ENCODE measurements around the gene MAGIX. TPM values are rescaled to one million over a fixed set of nuclear protein-coding genes. Genes with fewer than 3 reads are reported as not detected.

The MAGIX gene
- total RNA-seq, 4 donors from 2014 or later: 0.77 to 12.4 (median 5.2) TPM

DNA sequence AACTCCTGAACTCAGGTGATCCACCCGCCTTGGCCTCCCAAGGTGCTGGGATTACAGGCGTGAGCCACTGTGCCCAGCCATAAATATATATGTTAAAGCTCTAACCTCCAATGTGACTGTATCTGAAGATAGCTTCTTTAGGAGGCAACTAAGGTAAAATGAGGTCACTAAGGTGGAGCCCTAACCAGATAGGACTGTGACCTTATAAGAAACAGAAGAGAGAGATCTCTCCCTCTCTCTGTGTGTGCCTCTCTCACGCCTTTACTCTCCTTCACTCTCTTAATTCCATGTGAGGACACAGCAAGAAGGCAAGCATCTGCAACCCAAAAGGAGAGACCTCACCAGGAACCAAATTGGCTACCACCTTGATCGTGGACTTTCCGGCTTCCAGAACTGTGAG is 926 bp upstream of the MAGIX start:
- Histone ChIP-seq H3K27me3 (no peaks in the 10 kb centered on the region), H3K4me1 (no peaks in the 10 kb centered on the region), H3K36me3 (no peaks in the 10 kb centered on the region), H3K4me3 (no peak overlapping the region), H3K9me3 (no peaks in the 10 kb centered on the region), H3K27ac (no peak overlapping the region)
- TF ChIP-seq, protein P1, sequence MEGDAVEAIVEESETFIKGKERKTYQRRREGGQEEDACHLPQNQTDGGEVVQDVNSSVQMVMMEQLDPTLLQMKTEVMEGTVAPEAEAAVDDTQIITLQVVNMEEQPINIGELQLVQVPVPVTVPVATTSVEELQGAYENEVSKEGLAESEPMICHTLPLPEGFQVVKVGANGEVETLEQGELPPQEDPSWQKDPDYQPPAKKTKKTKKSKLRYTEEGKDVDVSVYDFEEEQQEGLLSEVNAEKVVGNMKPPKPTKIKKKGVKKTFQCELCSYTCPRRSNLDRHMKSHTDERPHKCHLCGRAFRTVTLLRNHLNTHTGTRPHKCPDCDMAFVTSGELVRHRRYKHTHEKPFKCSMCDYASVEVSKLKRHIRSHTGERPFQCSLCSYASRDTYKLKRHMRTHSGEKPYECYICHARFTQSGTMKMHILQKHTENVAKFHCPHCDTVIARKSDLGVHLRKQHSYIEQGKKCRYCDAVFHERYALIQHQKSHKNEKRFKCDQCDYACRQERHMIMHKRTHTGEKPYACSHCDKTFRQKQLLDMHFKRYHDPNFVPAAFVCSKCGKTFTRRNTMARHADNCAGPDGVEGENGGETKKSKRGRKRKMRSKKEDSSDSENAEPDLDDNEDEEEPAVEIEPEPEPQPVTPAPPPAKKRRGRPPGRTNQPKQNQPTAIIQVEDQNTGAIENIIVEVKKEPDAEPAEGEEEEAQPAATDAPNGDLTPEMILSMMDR (IDR thresholded peaks at IDR 0.05): no peak
- no peak for TF ChIP-seq POLR2A (IDR thresholded peaks at IDR 0.05)
- no peak for DNase-seq
- intact Hi-C loops (cut with DNase I; ENCODE audit: low total_unique reads): no loop called here

DNA sequence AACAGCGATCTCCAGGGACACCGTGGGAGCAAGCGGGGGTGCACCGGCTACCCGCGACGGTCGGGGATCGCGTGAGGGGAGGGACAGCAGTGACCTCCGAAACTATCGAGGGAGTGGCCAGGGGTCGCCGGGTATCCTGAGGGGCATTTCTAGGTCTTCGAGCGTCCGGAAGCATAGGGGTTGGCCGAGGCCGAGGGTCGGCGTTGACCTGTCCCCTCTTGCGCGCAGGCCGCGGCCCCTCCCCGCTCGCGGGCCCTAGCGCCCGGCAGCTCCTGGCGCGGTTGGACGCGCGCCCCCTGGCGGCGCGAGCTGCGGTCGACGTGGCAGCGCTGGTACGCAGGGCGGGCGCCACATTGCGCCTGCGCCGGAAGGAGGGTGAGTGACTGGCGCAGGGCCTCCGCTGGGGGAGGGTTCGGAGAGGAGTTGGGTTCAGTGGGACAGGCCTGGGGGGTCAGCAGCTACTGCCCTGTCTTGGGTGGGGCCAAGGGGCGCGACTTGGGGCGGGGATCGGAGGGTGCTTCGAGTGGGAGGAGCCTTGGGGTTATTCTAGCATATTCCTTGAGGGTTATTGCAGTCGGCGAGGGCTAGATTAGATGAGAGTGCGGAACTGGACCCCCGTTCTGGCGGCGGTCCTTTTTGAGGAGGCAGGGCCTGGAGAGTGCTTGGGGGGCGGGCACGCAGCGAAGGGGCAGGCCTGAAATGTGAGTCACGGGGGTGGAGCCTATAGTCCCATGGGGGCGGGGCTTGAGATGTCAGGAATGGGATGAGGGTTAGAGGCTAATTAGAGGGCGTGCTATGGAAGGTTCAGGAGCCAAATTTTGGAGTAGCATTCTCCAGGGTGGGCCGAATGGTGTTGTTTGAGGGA is 1.2 kb downstream of the MAGIX start:
- no peaks in the 10 kb centered on the region for H3K27me3 ChIP-seq
- intact Hi-C loops (cut with DNase I; ENCODE audit: low total_unique reads): no loop called here
- peak; percentile 25 to 76 for TF ChIP-seq POLR2A (IDR thresholded peaks at IDR 0.05)
- TF ChIP-seq, protein P1 (IDR thresholded peaks at IDR 0.05): peak; percentile 38 to 94 (median 84)
- H3K36me3 ChIP-seq: no peaks in the 10 kb centered on the region
- DNase-seq: peak; percentile 88 to 89
- peak overlapping the region; percentile 26 to 37 for H3K4me3 ChIP-seq
- H3K27ac ChIP-seq: peak overlapping the region; percentile 85 to 93
- H3K9me3 ChIP-seq: no peaks in the 10 kb centered on the region
- H3K4me1 ChIP-seq: no peaks in the 10 kb centered on the region

DNA sequence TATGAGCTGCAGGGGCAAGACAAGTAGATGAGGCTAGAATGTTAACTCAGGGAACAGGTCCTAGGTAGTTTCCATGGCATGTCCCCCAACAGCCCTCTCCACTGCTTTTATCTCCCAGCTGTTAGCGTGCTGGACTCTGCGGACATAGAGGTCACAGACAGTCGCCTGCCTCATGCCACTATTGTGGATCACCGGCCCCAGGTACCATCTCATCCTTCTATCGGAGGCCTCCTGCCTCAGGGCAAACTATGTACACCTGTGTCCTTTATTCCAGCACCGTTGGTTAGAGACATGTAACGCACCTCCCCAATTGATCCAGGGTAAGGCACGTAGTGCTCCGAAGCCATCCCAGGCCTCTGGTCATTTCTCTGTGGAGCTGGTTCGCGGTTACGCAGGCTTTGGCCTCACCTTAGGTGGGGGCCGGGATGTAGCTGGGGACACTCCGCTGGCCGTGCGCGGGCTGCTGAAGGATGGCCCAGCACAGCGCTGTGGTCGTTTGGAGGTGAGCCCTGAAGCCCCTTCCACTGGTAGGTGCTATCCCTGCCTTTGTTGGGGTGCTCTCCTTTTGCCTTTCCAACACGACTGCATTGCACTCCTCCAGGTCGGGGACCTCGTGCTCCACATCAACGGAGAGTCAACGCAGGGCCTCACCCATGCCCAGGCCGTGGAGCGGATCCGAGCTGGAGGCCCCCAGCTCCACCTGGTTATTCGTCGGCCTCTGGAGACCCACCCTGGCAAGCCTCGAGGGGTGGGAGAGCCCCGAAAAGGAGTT is 2.2 kb downstream of the MAGIX start:
- intact Hi-C loops (cut with DNase I; ENCODE audit: low total_unique reads): no loop called here
- Histone ChIP-seq H3K36me3 (no peaks in the 10 kb centered on the region), H3K9me3 (no peaks in the 10 kb centered on the region), H3K4me3 (no peak overlapping the region), H3K27ac (peak overlapping the region; percentile 85 to 93), H3K4me1 (no peaks in the 10 kb centered on the region), H3K27me3 (no peaks in the 10 kb centered on the region)
- TF ChIP-seq, protein P1 (IDR thresholded peaks at IDR 0.05): no peak
- TF ChIP-seq POLR2A (IDR thresholded peaks at IDR 0.05): no peak
- DNase-seq: no peak

DNA sequence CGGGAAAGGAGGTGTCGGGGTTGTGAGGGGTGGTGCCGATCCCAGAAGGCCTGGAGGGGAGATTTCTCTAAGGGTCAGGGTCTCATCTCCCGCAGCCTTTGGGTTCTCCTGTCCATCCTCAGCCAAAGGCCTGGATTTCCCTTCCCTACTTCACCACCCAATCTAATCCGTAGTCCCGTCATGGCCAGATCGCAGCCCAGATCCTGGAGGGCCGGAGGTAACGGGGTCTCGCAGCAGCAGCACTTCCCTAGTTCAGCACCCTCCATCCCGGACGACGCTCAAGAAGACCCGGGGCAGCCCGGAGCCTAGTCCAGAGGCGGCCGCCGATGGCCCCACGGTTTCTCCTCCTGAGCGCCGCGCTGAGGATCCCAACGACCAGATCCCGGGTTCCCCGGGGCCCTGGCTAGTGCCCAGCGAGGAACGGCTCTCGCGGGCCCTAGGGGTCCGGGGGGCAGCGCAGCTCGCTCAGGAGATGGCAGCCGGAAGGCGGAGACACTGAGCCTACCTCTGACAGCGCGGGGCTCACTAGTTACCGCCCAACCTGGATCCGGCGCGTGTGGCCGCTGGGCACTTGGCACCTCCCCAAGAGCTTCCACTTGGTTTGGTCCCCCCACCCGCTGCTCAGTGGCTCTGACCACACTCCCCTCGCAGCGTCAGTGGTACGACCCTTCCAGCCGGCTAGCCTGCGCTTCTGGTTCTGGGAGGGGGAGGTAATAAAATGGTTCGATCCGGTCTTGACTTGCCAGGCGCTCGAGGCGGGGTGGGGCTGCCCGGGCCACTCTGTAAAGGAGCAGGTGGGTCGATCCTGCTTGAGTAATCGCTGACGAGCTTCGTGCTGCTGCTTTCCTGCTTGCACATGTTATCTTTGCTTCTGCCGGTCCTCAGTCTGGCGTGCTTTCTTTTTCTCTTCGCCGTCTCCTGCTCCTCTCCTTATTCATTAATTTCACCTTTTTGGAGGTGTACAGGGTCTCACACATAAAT is 3.6 kb downstream of the MAGIX start:
- Histone ChIP-seq H3K27me3 (no peaks in the 10 kb centered on the region), H3K36me3 (no peaks in the 10 kb centered on the region), H3K27ac (peak overlapping the region; percentile 88 to 90), H3K4me1 (no peaks in the 10 kb centered on the region), H3K9me3 (no peaks in the 10 kb centered on the region), H3K4me3 (peak overlapping the region; percentile 35)
- TF ChIP-seq, protein P1 (IDR thresholded peaks at IDR 0.05): no peak
- TF ChIP-seq POLR2A (IDR thresholded peaks at IDR 0.05): no peak
- peak; percentile 52 to 76 for DNase-seq
- intact Hi-C loops (cut with DNase I; ENCODE audit: low total_unique reads): no loop called here

All from uterus (tissue), 4 donors.